ENCODE data around the gene IMMP2L. TPM values are rescaled to one million over a fixed set of nuclear protein-coding genes. Genes with fewer than 3 reads are reported as not detected.
A peak's percentile ranks its signal among the peaks of the same experiment; 100 is the strongest.

The IMMP2L gene
- total RNA-seq, 1 donor from 2014 or later: 29.7 TPM

GRCh38 chr7:111556977-111557376 lies 5.3 kb downstream of the IMMP2L start:
- H3K27me3 Mint-ChIP-seq: no peaks in the 10 kb centered on the region
- no peak for DNase-seq (ENCODE audit: low spot score, unreplicated experiment)
- no peak overlapping the region for H3K27ac Mint-ChIP-seq
- H3K4me1 Mint-ChIP-seq (ENCODE audit: low read depth): peaks cover 24% of the 10 kb centered on the region
- no peak for TF ChIP-seq CTCF (IDR thresholded peaks at IDR 0.05; ENCODE audit: unreplicated experiment)
- H3K4me3 Mint-ChIP-seq (ENCODE audit: low read depth): no peak overlapping the region
- H3K36me3 Mint-ChIP-seq (ENCODE audit: insufficient read depth): peaks cover 26% of the 10 kb centered on the region
- H3K9me3 Mint-ChIP-seq (ENCODE audit: low read depth): no peaks in the 10 kb centered on the region

GRCh38 chr7:111554086-111554485 lies 8.2 kb downstream of the IMMP2L start:
- Mint-ChIP-seq H3K4me3 (ENCODE audit: low read depth) (no peak overlapping the region), H3K27ac (no peak overlapping the region), H3K36me3 (ENCODE audit: insufficient read depth) (peaks cover 32% of the 10 kb centered on the region), H3K4me1 (ENCODE audit: low read depth) (peaks cover 5% of the 10 kb centered on the region), H3K9me3 (ENCODE audit: low read depth) (no peaks in the 10 kb centered on the region), H3K27me3 (no peaks in the 10 kb centered on the region)
- no peak for DNase-seq (ENCODE audit: low spot score, unreplicated experiment)
- no peak for TF ChIP-seq CTCF (IDR thresholded peaks at IDR 0.05; ENCODE audit: unreplicated experiment)

- H3K27me3 Mint-ChIP-seq: no peaks in the 10 kb centered on the region
- H3K4me3 Mint-ChIP-seq (ENCODE audit: low read depth): no peak overlapping the region
- no peaks in the 10 kb centered on the region for H3K9me3 Mint-ChIP-seq (ENCODE audit: low read depth)
- no peak for DNase-seq (ENCODE audit: low spot score, unreplicated experiment)
- H3K4me1 Mint-ChIP-seq (ENCODE audit: low read depth): peaks cover 7% of the 10 kb centered on the region
- TF ChIP-seq CTCF (IDR thresholded peaks at IDR 0.05; ENCODE audit: unreplicated experiment): no peak
- H3K27ac Mint-ChIP-seq: no peak overlapping the region
- peaks cover 8% of the 10 kb centered on the region for H3K36me3 Mint-ChIP-seq (ENCODE audit: insufficient read depth)
Observed at GRCh38 chr7:111541067-111541466, 21.2 kb downstream of the IMMP2L start.

- Mint-ChIP-seq H3K27ac (peak overlapping the region; percentile 19), H3K9me3 (ENCODE audit: low read depth) (no peaks in the 10 kb centered on the region), H3K36me3 (ENCODE audit: insufficient read depth) (peaks cover 9% of the 10 kb centered on the region), H3K27me3 (no peaks in the 10 kb centered on the region), H3K4me3 (ENCODE audit: low read depth) (no peak overlapping the region), H3K4me1 (ENCODE audit: low read depth) (peaks cover 10% of the 10 kb centered on the region)
- no peak for DNase-seq (ENCODE audit: low spot score, unreplicated experiment)
- TF ChIP-seq CTCF (IDR thresholded peaks at IDR 0.05; ENCODE audit: unreplicated experiment): no peak
Observed at GRCh38 chr7:111540199-111540815, 22.0 kb downstream of the IMMP2L start.

GRCh38 chr7:111537134-111537533 lies 25.2 kb downstream of the IMMP2L start:
- Mint-ChIP-seq H3K27me3 (no peaks in the 10 kb centered on the region), H3K4me3 (ENCODE audit: low read depth) (no peak overlapping the region), H3K9me3 (ENCODE audit: low read depth) (no peaks in the 10 kb centered on the region), H3K36me3 (ENCODE audit: insufficient read depth) (peaks cover 9% of the 10 kb centered on the region), H3K27ac (no peak overlapping the region), H3K4me1 (ENCODE audit: low read depth) (peaks cover 9% of the 10 kb centered on the region)
- TF ChIP-seq CTCF (IDR thresholded peaks at IDR 0.05; ENCODE audit: unreplicated experiment): no peak
- no peak for DNase-seq (ENCODE audit: low spot score, unreplicated experiment)

Data from progenitor cell of endocrine pancreas (in vitro differentiated cells).